ENCODE results near the gene SOX9. TPM values are rescaled to one million over a fixed set of nuclear protein-coding genes. Genes with fewer than 3 reads are reported as not detected.

The SOX9 gene
- total RNA-seq, 1 donor from 2014 or later, result 54.0 TPM

DNA sequence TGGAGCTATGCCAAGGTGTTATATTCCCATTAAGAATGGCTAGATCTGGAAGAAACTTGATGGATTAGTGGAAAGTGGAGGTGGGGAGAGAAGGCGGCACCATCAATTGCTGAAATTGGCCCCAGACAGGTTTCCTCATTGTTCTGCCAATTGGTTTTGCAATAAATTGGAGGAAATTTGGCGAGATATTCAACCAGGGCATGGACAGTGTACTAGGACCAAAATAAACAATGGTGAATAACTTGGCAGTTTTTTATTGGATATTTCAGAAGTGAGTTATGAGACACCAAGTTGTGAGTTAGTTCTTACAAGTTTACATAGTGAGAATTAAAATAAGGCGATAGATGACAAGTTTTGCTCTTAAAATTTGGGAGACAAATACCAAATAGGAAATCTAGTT lies 41.1 kb upstream of the SOX9 start:
- Mint-ChIP-seq H3K27ac (no peak overlapping the region), H3K27me3 (peaks cover 10% of the 10 kb centered on the region), H3K36me3 (no peaks in the 10 kb centered on the region), H3K4me1 (ENCODE audit: unreplicated experiment) (no peaks in the 10 kb centered on the region), H3K4me3 (no peak overlapping the region), H3K9me3 (no peaks in the 10 kb centered on the region)
- no peak for DNase-seq (ENCODE audit: extremely low spot score, unreplicated experiment)
- TF ChIP-seq, protein P1, sequence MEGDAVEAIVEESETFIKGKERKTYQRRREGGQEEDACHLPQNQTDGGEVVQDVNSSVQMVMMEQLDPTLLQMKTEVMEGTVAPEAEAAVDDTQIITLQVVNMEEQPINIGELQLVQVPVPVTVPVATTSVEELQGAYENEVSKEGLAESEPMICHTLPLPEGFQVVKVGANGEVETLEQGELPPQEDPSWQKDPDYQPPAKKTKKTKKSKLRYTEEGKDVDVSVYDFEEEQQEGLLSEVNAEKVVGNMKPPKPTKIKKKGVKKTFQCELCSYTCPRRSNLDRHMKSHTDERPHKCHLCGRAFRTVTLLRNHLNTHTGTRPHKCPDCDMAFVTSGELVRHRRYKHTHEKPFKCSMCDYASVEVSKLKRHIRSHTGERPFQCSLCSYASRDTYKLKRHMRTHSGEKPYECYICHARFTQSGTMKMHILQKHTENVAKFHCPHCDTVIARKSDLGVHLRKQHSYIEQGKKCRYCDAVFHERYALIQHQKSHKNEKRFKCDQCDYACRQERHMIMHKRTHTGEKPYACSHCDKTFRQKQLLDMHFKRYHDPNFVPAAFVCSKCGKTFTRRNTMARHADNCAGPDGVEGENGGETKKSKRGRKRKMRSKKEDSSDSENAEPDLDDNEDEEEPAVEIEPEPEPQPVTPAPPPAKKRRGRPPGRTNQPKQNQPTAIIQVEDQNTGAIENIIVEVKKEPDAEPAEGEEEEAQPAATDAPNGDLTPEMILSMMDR (conservative IDR thresholded peaks at IDR 0.05), result no peak

DNA sequence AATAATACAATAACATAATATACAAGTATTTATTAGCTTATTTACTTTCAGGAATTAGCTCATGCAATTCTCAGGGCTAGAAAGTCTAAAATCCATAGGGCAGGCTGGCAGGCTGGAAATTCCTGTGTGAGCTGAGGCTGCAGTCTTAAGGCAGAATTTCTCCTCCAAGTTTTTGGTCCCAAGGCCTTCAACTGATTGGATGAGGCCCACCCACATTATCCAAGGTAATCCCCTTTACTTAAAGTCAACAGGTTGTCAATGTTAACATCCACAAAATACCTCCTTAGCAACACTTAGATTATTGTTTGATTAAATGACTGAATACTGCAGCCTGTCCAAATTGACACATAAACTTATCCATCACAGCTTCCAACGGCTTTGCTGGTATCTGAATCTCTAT lies 32.9 kb upstream of the SOX9 start:
- H3K9me3 Mint-ChIP-seq, result no peaks in the 10 kb centered on the region
- peaks cover 15% of the 10 kb centered on the region for H3K27me3 Mint-ChIP-seq
- TF ChIP-seq, protein P1 (conservative IDR thresholded peaks at IDR 0.05), result no peak
- DNase-seq (ENCODE audit: extremely low spot score, unreplicated experiment), result no peak
- H3K4me3 Mint-ChIP-seq, result no peak overlapping the region
- H3K27ac Mint-ChIP-seq, result no peak overlapping the region
- no peaks in the 10 kb centered on the region for H3K36me3 Mint-ChIP-seq
- no peaks in the 10 kb centered on the region for H3K4me1 Mint-ChIP-seq (ENCODE audit: unreplicated experiment)

DNA sequence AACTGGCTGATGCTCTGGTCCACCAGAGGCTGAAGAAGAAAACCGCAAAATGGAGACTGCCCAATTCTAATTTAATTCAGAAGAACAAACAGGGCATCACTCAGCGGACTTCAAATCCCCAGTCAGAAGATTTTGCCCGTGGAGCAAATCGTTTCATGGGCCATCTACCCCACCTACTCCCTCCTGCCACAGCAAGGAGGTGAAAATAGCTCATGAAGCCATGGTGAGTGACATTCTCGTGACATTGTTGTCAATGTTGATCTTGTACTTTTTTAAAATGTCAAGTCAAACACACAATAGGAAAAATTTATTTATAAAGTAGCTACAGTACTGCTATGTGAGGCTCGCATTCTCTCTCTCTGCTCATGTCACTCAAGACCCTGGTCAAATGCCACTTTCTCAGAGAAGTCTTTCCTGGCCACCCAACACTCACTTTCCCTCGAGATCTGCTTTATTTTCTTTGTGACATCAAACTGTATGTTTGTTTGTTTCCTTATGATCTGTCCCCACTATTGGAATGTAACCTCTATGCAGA lies 31.3 kb upstream of the SOX9 start:
- Mint-ChIP-seq H3K36me3 (no peaks in the 10 kb centered on the region), H3K27me3 (peaks cover 16% of the 10 kb centered on the region), H3K27ac (no peak overlapping the region), H3K4me3 (no peak overlapping the region), H3K9me3 (no peaks in the 10 kb centered on the region), H3K4me1 (ENCODE audit: unreplicated experiment) (no peaks in the 10 kb centered on the region)
- TF ChIP-seq, protein P1 (conservative IDR thresholded peaks at IDR 0.05), result no peak
- DNase-seq (ENCODE audit: extremely low spot score, unreplicated experiment), result no peak

DNA sequence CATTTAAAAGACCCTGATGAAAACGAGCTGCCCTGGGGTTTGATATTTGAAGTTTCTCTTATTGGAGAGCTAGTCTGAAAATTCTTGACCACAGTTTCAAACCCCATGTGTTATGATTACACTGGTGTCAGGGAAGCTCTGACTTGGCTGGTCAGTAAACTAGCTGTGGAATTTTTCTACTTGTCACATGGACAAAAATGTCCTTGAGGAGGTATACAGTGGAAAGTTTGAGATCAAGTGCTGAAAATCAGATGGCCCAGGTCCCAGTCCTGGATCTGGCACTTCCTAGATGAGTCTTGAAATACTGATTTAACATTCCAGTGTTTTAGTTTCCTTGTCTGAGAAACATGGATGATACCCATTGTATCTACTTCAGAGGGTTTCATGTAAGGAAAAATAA lies 30.7 kb upstream of the SOX9 start:
- Mint-ChIP-seq H3K27ac (no peak overlapping the region), H3K27me3 (peaks cover 16% of the 10 kb centered on the region), H3K36me3 (no peaks in the 10 kb centered on the region), H3K9me3 (no peaks in the 10 kb centered on the region), H3K4me1 (ENCODE audit: unreplicated experiment) (no peaks in the 10 kb centered on the region), H3K4me3 (no peak overlapping the region)
- TF ChIP-seq, protein P1 (conservative IDR thresholded peaks at IDR 0.05), result no peak
- DNase-seq (ENCODE audit: extremely low spot score, unreplicated experiment), result no peak

DNA sequence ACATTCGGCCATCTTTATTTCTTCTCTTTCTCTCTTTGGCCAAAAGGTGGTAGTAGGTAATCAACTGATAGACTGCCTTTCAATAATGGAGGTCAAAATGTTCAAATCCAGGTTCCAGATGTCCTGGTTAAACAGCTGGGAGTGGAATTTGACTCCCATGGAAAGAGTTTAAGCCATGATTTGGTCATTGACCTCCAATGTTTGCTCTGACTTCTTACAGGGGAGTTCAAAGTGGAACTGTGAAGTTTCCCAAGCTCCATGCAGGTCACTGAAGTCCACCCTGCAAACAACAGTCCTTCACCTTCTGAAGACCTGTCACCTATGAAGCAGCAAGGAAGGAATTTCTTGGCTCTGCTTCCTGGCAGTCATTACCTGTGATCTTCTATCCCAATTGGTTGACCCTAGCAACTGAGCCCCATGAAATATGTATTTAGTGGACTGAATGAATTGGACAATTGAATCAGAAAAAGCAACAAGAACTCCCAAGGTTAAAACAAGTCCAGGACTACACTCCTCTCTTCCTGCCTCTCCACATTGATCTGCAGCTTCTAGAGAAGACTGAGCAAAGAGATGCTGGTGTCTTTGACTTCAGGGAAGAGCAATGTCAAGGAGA lies 28.0 kb upstream of the SOX9 start:
- H3K4me3 Mint-ChIP-seq, result no peak overlapping the region
- H3K27me3 Mint-ChIP-seq, result peaks cover 14% of the 10 kb centered on the region
- no peak overlapping the region for H3K27ac Mint-ChIP-seq
- no peak for DNase-seq (ENCODE audit: extremely low spot score, unreplicated experiment)
- no peaks in the 10 kb centered on the region for H3K36me3 Mint-ChIP-seq
- peaks cover 5% of the 10 kb centered on the region for H3K9me3 Mint-ChIP-seq
- H3K4me1 Mint-ChIP-seq (ENCODE audit: unreplicated experiment), result no peaks in the 10 kb centered on the region
- TF ChIP-seq, protein P1 (conservative IDR thresholded peaks at IDR 0.05), result no peak
